ENCODE measurements around the gene IL1RAPL1.

IL1RAPL1 gene

DNA sequence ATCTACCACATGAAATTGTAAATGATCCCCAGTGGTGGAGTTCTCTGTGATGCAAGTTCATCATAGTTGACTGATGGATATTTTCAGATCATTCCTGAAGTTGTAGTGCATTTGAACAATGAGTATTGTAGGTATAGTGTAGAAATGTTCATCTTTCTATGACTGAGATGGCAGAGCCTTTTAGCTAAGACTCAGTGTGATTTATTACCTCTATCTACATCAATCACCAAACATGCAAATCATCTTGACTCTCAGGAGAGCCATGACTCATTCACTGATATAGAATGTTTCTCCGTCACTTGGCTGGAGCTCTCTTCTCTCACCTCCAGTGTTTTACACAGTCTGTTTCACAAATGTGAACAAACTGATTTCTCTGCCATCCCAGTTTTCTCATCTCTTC is 392.6 kb downstream of the IL1RAPL1 start:
- no peak for DNase-seq (ENCODE audit: low spot score)

DNA sequence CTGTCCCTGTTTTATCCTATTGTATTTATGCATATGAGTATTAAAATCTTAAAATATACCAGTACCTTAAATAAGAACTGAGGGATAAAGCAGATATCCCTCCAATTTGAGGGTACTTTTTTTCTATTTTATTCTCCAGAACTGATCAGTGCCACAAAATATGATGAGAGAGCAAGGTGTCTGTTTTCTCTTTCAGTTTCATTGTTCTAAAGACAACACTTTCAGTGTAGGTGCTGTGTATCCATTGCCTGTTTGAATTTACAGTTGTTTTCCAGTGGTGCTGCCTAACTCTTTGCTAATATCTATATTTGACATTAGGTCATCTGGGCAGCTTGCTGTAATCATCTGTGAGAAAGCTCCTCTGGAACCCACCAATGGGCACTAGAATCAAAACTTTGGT is 394.7 kb downstream of the IL1RAPL1 start:
- no peak for DNase-seq (ENCODE audit: low spot score)

DNA sequence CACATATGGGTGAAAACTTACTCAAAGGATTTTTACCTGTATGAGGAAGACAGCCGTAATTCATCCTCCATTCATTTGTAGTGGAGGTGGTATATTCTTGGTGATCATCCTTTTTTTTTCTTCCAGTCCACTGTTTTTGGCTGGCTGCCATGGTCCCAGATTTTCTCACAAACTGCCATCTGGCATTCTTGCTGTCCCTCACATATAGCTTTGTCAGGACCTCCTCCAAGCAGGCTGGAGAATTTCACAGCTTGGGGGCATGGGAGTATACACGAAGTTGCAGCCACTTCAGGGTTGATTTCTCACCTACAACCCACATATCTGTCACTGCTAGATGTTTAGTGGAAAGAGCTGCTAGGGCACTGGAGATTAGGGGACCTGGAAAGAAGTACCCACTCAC is 401.0 kb downstream of the IL1RAPL1 start:
- DNase-seq (ENCODE audit: low spot score): no peak

DNA sequence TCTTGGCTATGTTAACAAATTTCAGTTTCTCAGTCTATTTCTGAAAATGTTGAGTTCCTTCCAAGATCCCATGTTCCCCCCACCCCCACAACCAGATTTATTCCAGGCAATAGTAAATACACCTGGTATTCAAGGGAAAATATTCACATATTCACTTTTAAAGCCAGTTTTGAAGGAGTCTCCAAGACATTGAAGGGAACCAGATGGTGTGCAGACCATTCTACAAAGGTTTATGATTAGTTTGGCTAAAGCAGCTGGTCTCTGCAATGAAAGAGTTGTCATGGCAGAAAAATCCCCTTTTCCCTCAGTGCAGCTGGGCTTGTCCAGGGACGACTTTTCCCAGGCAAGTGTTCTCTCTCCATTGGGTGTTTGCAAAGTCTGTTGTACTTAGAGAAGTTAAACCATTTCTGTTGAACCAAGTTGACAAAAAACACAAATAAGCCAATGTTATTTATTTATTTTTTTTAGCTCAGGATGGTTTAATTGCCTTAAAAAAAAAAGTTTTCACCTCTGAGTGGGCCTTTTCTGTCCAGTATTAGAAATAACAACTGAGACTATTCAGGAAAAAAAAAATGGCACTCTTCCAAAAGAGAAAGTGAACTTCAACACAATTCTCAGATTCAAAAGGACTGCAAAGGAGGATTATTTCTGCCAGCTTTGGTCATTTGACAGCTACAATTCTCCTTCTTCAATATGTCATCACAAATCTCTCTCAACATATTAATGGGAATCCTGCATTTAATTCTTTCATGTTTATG is 410.6 kb downstream of the IL1RAPL1 start:
- no peak for DNase-seq (ENCODE audit: low spot score)

DNA sequence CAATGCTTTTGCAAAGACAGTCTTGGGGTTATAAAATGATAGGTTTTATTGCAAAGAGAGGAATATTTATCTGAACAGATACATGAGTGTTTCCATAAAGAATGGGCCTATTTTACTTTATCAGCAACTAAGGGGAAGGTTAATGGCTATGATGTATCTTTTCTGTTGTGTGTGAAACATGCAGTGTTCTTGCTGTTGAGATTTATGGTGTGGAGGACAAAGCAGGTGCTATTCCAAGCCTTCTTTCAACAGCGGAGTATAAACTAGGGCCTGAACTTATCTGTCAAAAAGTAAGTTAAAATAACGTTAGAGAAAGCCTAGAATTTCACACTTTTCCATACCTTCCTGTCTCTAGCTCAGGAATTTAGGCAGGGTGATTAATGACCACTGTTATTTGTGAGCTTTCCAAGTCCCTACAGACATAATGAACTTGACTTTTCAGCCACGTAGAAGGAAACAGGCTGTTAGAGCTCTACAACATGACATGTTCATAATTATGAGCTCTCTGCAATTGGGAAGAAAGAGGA is 411.4 kb downstream of the IL1RAPL1 start:
- DNase-seq (ENCODE audit: low spot score): no peak

DNA sequence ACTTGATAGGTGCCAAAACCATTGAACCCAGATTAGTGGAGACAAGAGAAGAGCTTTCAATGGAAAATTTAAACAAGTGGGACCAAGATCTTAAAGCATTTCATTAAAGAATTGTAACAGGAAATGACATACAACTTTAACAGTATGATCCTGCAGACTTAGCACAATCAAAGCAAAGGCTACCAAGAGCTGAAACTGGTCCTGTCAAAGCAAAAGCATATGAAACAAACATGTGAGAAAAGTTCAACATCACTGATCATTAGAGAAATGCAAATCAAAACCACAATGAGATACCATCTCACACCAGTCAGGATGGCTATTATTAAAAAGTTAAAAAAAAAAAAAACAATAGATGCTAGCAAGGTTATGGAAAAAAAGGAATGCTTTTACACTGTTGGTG is 425.6 kb downstream of the IL1RAPL1 start:
- no peak for DNase-seq (ENCODE audit: low spot score)

DNA sequence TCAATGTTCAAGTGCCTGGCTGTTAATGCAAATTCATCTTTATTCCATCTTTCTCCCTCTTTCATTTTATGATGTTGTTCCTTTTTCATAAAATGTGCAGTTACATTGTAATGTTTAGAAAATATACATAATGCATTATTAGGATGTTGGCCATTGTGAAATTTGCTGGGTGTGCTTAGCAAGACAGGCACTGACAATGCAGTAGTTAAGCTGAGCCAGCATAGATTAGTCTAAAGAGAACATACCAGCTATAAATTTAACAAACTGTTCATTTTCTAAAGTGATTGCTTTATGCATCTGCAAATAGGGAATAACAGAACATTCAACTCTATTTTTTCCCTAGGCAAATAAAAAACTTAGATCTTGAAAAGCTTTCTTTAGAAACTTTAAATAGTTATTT is 436.0 kb downstream of the IL1RAPL1 start:
- no peak for DNase-seq (ENCODE audit: low spot score)

DNA sequence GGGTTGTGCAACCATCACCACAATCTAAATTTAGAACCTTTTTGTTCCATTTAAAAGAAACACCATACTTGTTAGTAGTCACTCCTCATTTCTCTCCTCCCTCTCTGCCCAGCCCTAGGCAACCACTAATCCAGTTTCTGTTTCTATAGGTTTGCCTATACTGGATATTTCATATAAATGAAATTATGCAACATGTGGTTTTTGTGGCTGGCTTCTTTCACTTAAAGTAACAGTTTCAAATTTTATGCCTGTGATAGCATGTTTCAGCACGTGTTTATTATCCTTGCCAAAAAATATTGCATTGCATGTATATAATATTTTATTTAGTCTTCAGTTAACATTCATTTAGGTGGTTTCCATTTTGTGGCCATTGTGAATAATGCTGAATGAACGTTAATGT is 437.6 kb downstream of the IL1RAPL1 start:
- no peak for DNase-seq (ENCODE audit: low spot score)

DNA sequence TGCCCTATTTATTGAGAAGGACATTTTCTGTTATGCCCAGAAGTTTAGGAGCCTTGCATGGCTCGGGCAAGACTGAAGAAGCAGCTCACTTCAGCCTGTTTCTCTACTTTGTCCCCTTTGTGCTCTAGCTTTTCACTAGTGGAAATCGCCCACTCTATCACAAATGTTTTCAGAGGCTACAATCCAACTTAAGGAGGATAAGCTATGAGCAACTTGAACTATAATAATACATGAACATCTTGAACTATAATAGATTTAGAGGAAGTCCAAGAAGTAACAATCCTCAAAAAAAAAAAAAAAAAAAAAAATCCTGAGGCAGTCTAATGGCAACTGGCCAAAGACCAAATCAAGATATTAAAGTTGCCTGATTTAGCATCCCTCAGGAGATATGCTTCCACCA is 452.3 kb downstream of the IL1RAPL1 start:
- no peak for DNase-seq (ENCODE audit: low spot score)

DNA sequence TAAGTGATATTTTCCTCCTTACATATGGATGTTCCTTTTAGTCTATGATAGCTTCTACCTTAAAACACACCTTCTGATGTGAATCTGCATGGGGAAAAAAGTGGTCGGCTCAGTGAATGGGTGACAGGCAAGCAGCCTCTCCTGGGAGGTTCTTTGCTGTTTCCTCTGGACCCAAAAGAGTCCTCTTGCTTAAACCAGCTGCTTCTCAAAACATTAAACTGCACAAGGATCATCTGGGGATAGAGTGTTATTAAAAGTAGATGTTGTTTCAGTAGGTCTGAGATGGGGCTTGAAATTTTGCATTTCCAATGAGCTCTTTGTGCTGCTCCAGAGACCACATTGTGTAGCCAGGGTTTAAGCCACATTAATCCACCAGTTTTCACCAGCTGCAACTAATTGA is 452.9 kb downstream of the IL1RAPL1 start:
- no peak for DNase-seq (ENCODE audit: low spot score)

DNA sequence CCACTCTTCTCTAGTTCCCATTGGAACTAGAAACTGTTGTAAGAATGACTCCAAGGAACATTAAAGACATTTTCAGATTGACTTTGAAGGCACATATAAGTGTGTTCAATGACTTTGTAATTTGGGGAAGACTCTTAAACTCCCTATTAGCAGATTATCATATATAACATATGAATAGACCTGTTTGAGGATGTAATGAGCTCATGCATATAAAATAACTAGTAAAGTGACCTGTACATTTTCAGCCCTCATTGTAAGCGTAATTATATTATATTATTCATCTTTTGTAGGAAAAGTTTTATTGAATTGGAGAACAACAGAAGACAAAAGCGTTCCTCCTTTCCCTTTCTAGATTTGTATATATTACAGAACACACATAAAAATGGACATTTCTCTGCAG is 455.1 kb downstream of the IL1RAPL1 start:
- no peak for DNase-seq (ENCODE audit: low spot score)

DNA sequence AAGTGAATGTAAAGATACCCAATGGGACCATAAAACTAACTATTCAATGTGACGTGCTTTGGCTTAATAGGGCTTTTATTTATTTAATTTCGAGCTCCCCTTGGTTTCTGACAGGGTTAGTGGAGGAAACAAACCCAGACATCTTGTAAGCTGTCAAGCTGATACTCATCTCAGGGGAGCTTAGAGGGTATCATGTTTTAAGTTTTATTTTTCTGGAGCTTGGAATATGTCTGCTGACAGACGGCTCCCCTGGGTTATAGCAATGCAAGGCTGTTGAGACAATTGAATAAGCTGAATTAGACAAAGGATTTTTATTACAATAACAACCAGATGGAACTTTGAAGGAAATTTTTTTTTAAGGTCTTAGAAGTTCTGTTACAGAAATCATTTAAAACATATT is 456.5 kb downstream of the IL1RAPL1 start:
- DNase-seq (ENCODE audit: low spot score): no peak

DNA sequence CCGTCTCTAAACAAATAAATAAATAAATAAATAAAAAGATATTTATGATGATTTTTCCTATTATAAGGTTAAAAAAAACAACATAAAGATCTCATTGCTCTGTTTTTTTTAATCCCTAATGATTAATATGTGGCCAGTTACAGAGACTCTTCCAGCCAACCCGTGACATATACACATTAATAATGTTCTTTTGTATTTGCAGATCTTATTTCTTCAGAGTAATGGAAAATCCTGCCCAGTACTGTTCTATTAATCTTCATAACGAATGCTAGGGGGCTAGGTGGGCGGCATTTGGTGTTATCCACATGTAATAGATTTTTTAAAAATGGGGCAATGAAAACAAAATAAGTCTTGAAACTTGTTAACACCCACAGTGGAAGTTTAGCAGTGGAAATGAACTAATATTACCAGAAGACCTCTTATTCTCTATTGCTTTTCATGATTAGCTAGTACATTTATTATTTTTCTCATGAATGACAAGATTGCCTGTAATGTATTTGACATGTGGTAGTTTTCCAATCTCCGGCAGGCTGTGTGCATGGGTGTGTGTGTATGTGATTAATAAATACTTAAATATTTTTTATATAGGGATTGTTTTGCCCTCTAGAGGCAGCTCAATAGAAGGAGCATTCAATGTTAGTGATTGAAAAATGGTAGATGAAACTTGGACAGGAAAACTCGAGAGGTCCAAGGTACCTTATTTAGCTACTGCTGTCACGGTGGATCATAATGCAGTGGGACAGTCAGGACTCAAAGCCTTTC is 457.4 kb downstream of the IL1RAPL1 start:
- no peak for DNase-seq (ENCODE audit: low spot score)

DNA sequence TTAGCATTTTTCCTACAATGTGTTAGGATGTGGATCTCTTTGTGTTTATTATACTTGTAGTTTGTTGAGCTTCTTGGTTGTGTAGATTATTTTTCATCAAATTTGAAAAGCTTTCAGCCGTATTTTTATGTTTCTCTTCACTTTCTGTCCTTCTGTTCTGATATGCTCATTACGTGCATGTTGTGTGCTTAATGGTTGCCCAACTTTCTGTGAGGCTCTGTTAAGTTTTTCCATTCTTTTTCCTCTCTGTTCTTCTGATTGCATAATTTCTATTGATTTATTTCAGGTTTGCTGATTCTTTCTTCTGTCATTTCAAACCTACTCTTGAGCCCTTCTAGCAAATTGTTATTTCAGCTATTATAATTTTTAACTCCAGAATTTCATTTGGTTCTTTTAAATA is 478.2 kb downstream of the IL1RAPL1 start:
- DNase-seq (ENCODE audit: low spot score): no peak

DNA sequence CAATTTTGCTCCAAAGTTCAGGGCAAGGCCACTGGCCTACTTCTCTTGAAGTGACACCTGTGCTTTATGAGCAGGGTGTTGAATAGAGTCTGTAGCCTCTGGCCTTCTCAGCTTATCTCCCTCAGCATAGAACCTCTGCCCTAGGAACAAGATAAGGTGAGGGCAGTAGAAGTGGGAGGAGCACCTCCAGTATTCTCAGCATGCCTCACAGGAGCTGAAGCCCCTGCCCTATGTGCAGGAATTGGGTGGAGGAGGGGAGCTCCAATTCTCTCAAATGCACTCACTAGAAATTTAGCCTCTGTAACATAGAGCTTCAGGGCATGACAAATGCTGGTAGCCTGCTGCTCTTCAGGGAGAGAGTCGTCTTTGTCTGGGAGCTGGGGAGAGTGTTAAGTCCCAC is 479.3 kb downstream of the IL1RAPL1 start:
- no peak for DNase-seq (ENCODE audit: low spot score)

DNA sequence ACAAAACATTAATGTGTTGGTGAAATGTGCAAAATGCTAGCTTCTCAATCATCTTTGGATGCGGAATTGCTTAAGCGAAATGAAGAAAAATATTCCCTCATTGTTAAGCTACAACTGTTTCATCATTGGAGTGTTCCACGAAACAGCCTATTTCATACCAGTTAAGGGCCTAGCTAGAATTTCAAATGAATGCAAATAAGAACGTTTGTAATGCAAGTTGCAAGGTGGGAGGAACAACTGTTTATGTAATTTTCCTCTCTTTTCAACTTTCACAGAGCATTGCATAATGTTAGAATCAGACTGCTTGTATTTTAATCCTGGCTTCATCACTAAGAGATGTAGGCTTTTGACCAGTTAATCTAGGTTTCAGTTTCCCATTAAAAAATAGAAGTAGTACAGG is 480.1 kb downstream of the IL1RAPL1 start:
- DNase-seq (ENCODE audit: low spot score): no peak

DNA sequence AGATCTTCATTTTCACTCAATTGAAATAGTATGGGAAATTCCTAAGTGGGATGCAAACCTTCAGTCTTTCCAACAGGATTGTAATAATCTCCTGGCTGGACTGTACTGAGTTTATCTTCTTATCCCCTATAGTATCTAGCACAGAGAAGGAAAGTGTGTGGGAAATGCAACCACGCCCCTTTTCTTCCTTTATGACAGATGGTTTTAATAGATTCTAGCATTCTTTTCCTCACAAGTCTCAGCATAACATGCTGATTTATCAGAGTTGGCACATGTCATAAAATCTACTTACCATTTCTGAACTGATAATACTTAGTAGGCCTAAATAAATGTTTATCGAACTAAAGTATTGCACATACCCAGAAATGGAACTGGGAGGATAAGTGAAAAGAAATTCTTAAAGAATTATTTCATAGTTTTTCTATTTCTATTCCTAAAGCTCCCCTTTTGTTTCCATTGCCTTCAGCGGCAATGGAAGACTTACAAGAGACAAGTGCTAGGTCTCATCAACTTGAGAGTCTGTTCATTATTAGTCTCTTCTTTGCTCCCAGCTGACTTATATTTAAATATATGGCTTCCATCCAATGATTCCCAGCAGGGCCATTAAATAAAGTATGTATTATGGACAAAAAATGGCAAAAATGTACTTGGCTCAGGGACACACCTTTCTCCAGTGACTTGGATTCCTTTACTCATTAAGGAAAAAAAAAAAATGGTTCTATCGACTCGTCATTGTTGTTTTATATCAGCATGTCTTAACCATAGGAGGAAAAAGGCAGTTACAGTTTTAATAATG is 484.5 kb downstream of the IL1RAPL1 start:
- no peak for DNase-seq (ENCODE audit: low spot score)

DNA sequence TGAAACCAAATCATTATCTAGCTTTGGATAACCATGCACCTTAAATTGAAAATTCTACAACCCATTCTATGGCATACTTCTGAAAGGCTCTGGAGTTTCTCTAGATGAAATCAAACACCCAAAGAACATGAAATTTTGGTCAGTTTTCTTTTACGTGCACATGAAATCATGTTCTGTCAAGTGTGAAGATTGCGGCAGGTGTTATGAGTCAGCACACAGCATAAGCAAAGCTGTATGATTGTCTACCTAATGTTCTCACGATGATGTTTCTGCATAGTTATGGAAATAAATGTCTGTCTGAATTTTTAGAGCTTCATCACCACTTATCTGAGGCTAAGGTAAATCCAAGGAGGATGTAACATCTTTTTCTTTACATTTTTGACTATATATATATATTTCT is 495.3 kb downstream of the IL1RAPL1 start:
- DNase-seq (ENCODE audit: low spot score): no peak

DNA sequence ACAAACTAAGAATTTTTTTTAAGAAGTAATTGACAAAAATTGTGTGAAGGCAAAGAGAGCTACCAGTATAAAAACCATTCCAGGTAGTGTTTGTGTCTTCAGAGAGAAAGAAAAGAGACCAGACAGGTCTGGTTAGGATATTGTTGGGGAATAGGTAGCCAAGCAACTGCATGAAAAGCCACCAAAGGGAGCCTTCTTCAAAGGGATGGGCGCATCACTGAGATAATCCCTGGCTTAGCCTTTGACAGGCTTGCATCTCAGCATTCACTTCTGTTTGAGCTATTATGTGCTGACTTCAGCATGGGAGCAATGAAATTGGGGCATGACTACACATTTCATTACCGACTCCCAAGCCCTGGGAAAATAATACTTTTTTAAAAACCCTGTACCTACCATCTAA is 496.6 kb downstream of the IL1RAPL1 start:
- DNase-seq (ENCODE audit: low spot score): no peak

DNA sequence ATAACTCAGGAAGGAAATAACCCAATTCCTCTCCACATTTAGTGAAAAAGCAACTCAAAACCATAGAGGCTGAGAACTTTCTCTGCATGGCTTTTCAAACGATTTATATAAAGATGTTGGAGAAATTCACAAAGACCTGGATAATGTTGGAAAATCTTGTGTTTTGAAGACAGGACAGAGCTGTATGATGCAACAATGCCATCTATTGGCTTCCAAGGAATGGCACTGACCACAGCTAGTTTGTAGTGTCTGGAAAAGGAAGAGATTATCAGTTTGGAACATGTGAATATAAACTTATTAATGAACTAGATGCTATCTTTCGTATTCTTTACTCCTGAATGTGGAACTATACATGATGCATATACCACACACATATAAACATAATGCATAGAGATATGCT is 503.6 kb downstream of the IL1RAPL1 start:
- DNase-seq (ENCODE audit: low spot score): no peak

DNA sequence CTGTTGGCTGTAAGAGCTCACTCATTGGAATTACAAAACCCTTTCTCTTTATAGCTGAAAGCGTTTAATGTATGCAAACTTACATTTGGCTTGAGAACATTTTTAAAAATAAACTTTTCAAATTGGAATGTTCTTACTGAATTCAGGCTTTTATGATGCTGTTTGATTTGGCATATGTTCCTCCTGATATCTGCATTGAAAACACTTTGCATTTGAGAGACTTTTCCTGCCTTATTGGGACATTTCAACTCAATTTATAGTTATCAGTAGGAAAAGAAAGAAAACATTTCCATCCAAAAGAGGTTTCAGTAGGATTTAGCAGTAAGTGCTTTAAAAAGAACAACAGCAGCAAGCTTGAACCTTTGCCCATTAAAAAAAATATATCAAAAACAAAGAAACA is 520.0 kb downstream of the IL1RAPL1 start:
- no peak for DNase-seq (ENCODE audit: low spot score)

DNA sequence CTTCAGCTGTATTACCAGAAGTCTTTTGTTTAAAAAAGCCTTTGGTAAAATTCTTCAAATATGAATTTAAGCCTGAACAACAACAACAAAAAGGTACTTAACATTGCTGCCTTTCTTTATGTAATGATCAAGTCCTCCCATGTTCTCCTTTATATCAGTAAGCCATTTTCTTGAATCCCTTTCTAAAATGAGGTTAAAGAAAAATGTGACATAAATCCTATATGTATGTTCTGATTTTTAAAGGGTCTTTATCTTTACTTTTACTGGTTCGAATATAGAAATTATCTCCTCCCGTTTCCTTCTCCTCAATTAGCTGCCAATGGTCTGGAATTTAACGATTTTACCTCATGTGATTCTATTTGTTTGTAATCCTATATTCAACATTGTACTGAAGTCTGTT is 522.8 kb downstream of the IL1RAPL1 start:
- no peak for DNase-seq (ENCODE audit: low spot score)

DNA sequence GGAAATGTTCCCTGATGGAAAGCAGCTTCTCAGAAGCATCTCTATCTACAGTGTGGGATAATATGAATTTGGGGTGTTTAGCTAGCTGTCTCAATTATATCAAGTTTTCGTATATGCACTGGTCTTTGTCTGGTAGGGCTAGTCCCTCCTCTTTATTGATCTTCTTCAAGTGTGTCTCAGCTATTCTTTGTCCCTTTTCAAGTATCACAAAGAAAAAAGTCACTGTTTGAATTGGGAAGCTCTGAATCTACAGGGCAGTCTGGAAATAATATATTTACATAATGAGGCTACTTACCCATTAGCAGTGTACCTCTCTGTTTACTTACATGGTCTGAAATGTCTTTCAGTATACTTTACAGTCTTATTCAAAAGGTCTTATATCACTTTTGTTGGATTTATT is 526.0 kb downstream of the IL1RAPL1 start:
- DNase-seq (ENCODE audit: low spot score): no peak
